Uterus (tissue), 4 donors: ENCODE results near the gene ACKR2. TPM values are rescaled to one million over a fixed set of nuclear protein-coding genes. Genes with fewer than 3 reads are reported as not detected.

Source experiments
- DNase-seq, 2 donors: peaks; one replicate each; pipeline ENCODE4 v3.0.0-alpha.2; 2019 to 2020
- H3K27ac ChIP-seq, 2 donors: fragments of 200-600 bp; sonication (generic); 1 replicate in 1 of 2; 2 replicates in 1 of 2; pipeline ENCODE4 v1.5.1; 2016 to 2018
- H3K27me3 ChIP-seq, 2 donors: fragments of 200-600 bp; sonication (generic); one replicate each; pipeline ENCODE4 v1.5.1; 2018 to 2019; ENCODE audit warnings: control low read depth in 1 of 2
- H3K36me3 ChIP-seq, 2 donors: fragments of 200-600 bp; sonication (generic); one replicate each; pipeline ENCODE4 v1.5.1; 2019; ENCODE audit warnings: control low read depth in 1 of 2
- H3K4me1 ChIP-seq, 2 donors: fragments of 200-600 bp; sonication (generic); one replicate each; pipeline ENCODE4 v1.5.1; 2018 to 2019; ENCODE audit warnings: control low read depth in 1 of 2
- H3K4me3 ChIP-seq, 2 donors: fragments of 200-600 bp; sonication (generic); 1 replicate in 1 of 2; 2 replicates in 1 of 2; pipeline ENCODE4 v1.5.1; 2018 to 2019; ENCODE audit warnings: mild to moderate bottlenecking in 1 of 2
- H3K9me3 ChIP-seq, 2 donors: fragments of 200-600 bp; sonication (generic); one replicate each; pipeline ENCODE4 v1.5.1; 2019; ENCODE audit warnings: control low read depth in 1 of 2
- POLR2A ChIP-seq, 2 donors: fragments of 450-650 bp; IDR thresholded peaks; one replicate each; pipeline ENCODE4 v1.6.1; 2016; ENCODE audit warnings: antibody characterized with exemption in 2 of 2, mild to moderate bottlenecking in 1 of 2, moderate library complexity in 1 of 2
- intact Hi-C: fragments of 100-400 bp; cut with DNase I; formaldehyde crosslinking; loops from one replicate; pipeline ENCODE4 v1.15.1; 2023; ENCODE audit warnings: low total_unique reads
- total RNA-seq, 4 donors: library from RNA; depleted of rRNA in 3 of 4; stranded (reverse); fragments of >200 nt in 3 of 4; gene quantifications; one replicate each; pipeline versions ENCODE4 v1.1.0 to v1.2.4, GENCODE V29; 2014 to 2023
- TF ChIP-seq, protein P1 (sequence below), 4 experiments: fragments of 200-600 bp in 2 of 4; fragments of 450-650 bp in 2 of 4; sonication (generic) in 2 of 4; IDR thresholded peaks; one replicate each; pipeline ENCODE4 v1.5.1; 2016 to 2019; ENCODE audit warnings: antibody characterized with exemption in 4 of 4, mild to moderate bottlenecking in 2 of 4, moderate library complexity in 1 of 4
- donor health status: DM: yes; HTN: yes; CAD: no.

ACKR2 gene, protein sequence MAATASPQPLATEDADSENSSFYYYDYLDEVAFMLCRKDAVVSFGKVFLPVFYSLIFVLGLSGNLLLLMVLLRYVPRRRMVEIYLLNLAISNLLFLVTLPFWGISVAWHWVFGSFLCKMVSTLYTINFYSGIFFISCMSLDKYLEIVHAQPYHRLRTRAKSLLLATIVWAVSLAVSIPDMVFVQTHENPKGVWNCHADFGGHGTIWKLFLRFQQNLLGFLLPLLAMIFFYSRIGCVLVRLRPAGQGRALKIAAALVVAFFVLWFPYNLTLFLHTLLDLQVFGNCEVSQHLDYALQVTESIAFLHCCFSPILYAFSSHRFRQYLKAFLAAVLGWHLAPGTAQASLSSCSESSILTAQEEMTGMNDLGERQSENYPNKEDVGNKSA
- 1 to 10 TPM; 1.5 to 8.7 (median 4.7) TPM for total RNA-seq

DNA sequence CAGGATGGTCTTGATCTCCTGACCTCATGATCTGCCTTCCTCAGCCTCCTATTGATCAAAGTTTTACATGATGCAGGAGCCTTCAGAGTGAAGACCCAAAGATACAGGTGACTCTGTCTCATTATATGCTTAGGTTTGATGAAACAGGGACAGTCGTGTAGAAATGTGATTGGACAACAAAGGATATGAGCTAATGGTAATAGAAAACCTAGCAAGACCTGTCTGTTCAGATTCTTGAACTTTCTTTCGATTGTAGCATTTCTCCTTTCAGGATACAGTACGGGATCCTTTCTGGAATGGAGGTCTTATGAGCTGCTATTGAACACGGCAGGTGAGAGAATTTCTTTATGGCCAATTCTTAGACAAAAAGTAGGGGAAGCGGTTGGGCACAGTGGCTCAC lies at the start of gene ACKR2:
Gene ACKR2, plus strand, starts transcription at position 244 of the 400 bp plus-strand sequence. CDS start 55,058 bp downstream, outside the sequence.
- Histone ChIP-seq H3K9me3 (no peaks in the 10 kb centered on the region), H3K27me3 (no peaks in the 10 kb centered on the region), H3K4me3 (no peak within 1 kb of the TSS), H3K36me3 (no peaks in the 10 kb centered on the region), H3K27ac (no peak within 1 kb of the TSS), H3K4me1 (no peaks in the 10 kb centered on the region)
- intact Hi-C loops = no loop called here
- TF ChIP-seq, protein P1, sequence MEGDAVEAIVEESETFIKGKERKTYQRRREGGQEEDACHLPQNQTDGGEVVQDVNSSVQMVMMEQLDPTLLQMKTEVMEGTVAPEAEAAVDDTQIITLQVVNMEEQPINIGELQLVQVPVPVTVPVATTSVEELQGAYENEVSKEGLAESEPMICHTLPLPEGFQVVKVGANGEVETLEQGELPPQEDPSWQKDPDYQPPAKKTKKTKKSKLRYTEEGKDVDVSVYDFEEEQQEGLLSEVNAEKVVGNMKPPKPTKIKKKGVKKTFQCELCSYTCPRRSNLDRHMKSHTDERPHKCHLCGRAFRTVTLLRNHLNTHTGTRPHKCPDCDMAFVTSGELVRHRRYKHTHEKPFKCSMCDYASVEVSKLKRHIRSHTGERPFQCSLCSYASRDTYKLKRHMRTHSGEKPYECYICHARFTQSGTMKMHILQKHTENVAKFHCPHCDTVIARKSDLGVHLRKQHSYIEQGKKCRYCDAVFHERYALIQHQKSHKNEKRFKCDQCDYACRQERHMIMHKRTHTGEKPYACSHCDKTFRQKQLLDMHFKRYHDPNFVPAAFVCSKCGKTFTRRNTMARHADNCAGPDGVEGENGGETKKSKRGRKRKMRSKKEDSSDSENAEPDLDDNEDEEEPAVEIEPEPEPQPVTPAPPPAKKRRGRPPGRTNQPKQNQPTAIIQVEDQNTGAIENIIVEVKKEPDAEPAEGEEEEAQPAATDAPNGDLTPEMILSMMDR (IDR thresholded peaks at IDR 0.05) = no peak
- no peak for TF ChIP-seq POLR2A (IDR thresholded peaks at IDR 0.05)
- DNase-seq = no peak

DNA sequence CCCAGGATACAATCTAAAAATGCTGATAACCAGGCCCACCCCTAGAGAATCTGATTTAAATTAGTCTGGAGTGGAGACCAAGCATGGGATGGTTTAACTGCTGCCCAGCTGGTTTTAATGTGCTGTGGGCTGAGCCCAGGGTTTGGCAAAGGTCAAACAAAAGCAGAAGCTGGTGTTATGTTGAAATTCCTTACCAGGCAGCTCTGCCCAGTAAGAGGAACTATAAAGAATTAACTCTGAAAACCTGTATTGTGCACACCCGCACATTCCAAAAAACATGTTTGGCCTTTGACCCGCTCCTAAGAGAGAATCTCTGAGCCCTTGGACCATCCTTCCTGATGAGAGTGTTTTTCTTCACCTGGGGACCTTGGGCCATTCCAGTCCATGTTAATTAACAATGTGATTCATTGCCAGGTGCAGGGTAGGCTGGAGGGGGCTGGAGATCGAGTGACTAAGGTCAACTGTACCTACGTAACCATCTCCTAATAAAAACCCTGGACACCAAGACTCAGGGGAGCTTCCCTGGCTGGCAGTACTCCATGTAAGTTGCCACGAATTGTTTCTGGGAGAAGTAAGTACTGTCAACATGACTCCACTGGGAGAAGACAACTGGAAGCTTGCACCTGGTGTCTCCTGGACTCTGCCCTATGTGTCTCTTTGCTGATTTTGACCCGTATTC lies 47.1 kb upstream of the ACKR2 start:
- intact Hi-C loops = no loop called here
- H3K27me3 ChIP-seq = no peaks in the 10 kb centered on the region
- H3K4me3 ChIP-seq = no peak overlapping the region
- H3K9me3 ChIP-seq = no peaks in the 10 kb centered on the region
- no peak for DNase-seq
- H3K27ac ChIP-seq = no peak overlapping the region
- TF ChIP-seq, protein P1 (IDR thresholded peaks at IDR 0.05) = no peak
- no peak for TF ChIP-seq POLR2A (IDR thresholded peaks at IDR 0.05)
- no peaks in the 10 kb centered on the region for H3K4me1 ChIP-seq
- no peaks in the 10 kb centered on the region for H3K36me3 ChIP-seq

DNA sequence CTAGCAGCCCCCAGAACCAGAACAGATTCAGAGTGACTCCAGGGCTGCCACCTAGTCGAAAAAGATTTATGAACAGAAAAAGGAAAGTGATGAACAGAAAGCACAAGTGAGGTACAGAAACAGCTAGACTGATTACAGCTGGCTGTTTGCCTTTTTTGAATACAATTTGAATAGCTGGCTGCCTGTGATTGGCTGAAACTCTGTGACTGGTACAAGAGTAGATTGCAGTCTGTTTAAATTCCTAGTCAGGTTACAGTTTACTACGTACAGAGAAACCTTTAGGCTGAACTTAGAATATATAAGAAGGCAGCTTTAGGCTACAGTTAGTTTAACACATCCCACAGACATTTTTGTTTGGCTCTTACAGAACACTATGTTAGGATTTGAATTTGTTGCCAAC lies 46.2 kb upstream of the ACKR2 start:
- intact Hi-C loops = no loop called here
- no peak for DNase-seq
- TF ChIP-seq, protein P1 (IDR thresholded peaks at IDR 0.05) = no peak
- TF ChIP-seq POLR2A (IDR thresholded peaks at IDR 0.05) = no peak
- no peaks in the 10 kb centered on the region for H3K9me3 ChIP-seq
- H3K36me3 ChIP-seq = no peaks in the 10 kb centered on the region
- H3K27me3 ChIP-seq = no peaks in the 10 kb centered on the region
- no peak overlapping the region for H3K27ac ChIP-seq
- H3K4me1 ChIP-seq = no peaks in the 10 kb centered on the region
- H3K4me3 ChIP-seq = no peak overlapping the region

DNA sequence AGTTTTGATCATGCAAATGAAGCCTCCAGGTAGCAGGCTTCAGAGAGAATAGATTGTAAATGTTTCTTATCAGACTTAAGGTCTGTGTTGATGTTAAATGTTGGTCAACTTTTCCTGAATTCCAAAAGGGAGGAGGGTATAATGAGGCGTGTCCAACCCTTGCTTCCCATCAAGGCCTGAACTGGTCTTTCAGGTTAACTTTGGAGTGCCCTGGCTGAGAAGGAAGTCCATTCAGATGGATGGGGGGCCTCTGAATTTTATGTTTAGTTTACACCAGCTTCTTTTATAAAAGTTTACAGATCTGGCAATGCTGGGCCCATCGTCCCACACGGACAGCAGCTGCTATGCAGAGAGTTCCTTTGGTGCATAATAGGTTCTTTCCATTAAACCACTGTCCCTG lies 45.1 kb upstream of the ACKR2 start:
- no peaks in the 10 kb centered on the region for H3K36me3 ChIP-seq
- H3K27ac ChIP-seq = no peak overlapping the region
- intact Hi-C loops = no loop called here

More for the DNA sequence above, 45.1 kb upstream of the ACKR2 start:
- H3K9me3 ChIP-seq = no peaks in the 10 kb centered on the region
- H3K4me3 ChIP-seq = no peak overlapping the region
- TF ChIP-seq POLR2A (IDR thresholded peaks at IDR 0.05) = no peak
- TF ChIP-seq, protein P1 (IDR thresholded peaks at IDR 0.05) = no peak
- no peak for DNase-seq
- H3K4me1 ChIP-seq = no peaks in the 10 kb centered on the region
- no peaks in the 10 kb centered on the region for H3K27me3 ChIP-seq
